GM23338 (cell line): Measurements from ENCODE around the gene PIP5K1C. TPM values are rescaled to one million over a fixed set of nuclear protein-coding genes. Genes with fewer than 3 reads are reported as not detected.

ENCODE experiments used
- ATAC-seq: fragments of 200-7000 bp; cut with Tn5 transposase; 3 replicates; pipeline ENCODE4 v1.9.1; 2020
- DNase-seq: peaks from one replicate; pipeline ENCODE4 v3.0.0-alpha.2; 2015; ENCODE audit warnings: low spot score
- H2AFZ ChIP-seq: fragments of 200-600 bp; sonication (generic); 2 replicates; pipeline ENCODE4 v1.8.0; 2016; ENCODE audit warnings: antibody characterized with exemption, mild to moderate bottlenecking, moderate library complexity
- H3F3A ChIP-seq: fragments of 200-600 bp; sonication (generic); replicated peaks from 2 replicates; pipeline ENCODE4 v1.8.0; 2017; ENCODE audit warnings: antibody characterized with exemption, mixed run types, low read depth
- H3K27ac ChIP-seq: fragments of 200-600 bp; sonication (generic); 2 replicates; pipeline ENCODE4 v1.6.1; 2016; ENCODE audit warnings: low read depth
- H3K27me3 ChIP-seq: fragments of 200-600 bp; sonication (generic); 2 replicates; pipeline ENCODE4 v1.8.0; 2016; ENCODE audit warnings: mild to moderate bottlenecking, mixed run types, moderate library complexity; ENCODE audit not compliant: insufficient read depth
- H3K36me3 ChIP-seq: fragments of 200-600 bp; sonication (generic); 2 replicates; pipeline ENCODE4 v1.8.0; 2016; ENCODE audit warnings: mild to moderate bottlenecking; ENCODE audit not compliant: insufficient read depth
- H3K4me1 ChIP-seq: fragments of 200-600 bp; sonication (generic); 2 replicates; pipeline ENCODE4 v1.8.0; 2016; ENCODE audit warnings: mild to moderate bottlenecking, moderate library complexity; ENCODE audit not compliant: insufficient read depth
- H3K4me2 ChIP-seq: fragments of 200-600 bp; sonication (generic); 2 replicates; pipeline ENCODE4 v1.7.1; 2017; ENCODE audit warnings: mixed run types
- H3K4me3 ChIP-seq: fragments of 200-600 bp; sonication (generic); 2 replicates; pipeline ENCODE4 v1.6.1; 2016; ENCODE audit warnings: mixed run types
- H3K79me2 ChIP-seq: fragments of 200-600 bp; sonication (generic); replicated peaks from 2 replicates; pipeline ENCODE4 v1.8.0; 2017; ENCODE audit warnings: mild to moderate bottlenecking; ENCODE audit not compliant: insufficient read depth
- H3K9me2 ChIP-seq: fragments of 200-600 bp; sonication (generic); 2 replicates; pipeline ENCODE4 v1.8.0; 2017; ENCODE audit not compliant: insufficient read depth
- H4K20me1 ChIP-seq: fragments of 200-600 bp; sonication (generic); replicated peaks from 2 replicates; pipeline ENCODE4 v1.8.0; 2017; ENCODE audit warnings: mild to moderate bottlenecking; ENCODE audit not compliant: insufficient read depth
- H3K27ac Mint-ChIP-seq: 2 replicates; pipeline ENCODE4 v1.8.0; 2020; ENCODE audit warnings: inconsistent platforms, mild to moderate bottlenecking, moderate library complexity, mixed read lengths
- H3K27me3 Mint-ChIP-seq: 3 replicates; pipeline ENCODE4 v1.8.0; 2022; ENCODE audit warnings: low read depth, mild to moderate bottlenecking, moderate library complexity, mixed read lengths, inconsistent platforms; ENCODE audit not compliant: insufficient read depth, poor library complexity
- H3K36me3 Mint-ChIP-seq: 3 replicates; pipeline ENCODE4 v1.8.0; 2021; ENCODE audit warnings: low read depth, mild to moderate bottlenecking, inconsistent platforms, moderate library complexity, mixed read lengths
- H3K4me1 Mint-ChIP-seq: 3 replicates; pipeline ENCODE4 v1.8.0; 2020; ENCODE audit warnings: mild to moderate bottlenecking, inconsistent platforms, mixed read lengths
- H3K4me3 Mint-ChIP-seq: 3 replicates; pipeline ENCODE4 v1.8.0; 2021; ENCODE audit warnings: moderate library complexity, mild to moderate bottlenecking, inconsistent platforms, mixed read lengths
- H3K9me3 Mint-ChIP-seq: 3 replicates; pipeline ENCODE4 v1.8.0; 2020; ENCODE audit warnings: moderate library complexity, mild to moderate bottlenecking, inconsistent platforms, mixed read lengths
- CREB1 ChIP-seq: fragments of 250-450 bp; sonication (Bioruptor Pico); IDR thresholded peaks from 2 replicates; pipeline ENCODE4 v1.5.0; 2020; ENCODE audit warnings: low read depth, mild to moderate bottlenecking, moderate library complexity
- CTCF ChIP-seq, 2 experiments: fragments of 200-600 bp in 1 of 2; sonication (generic) in 1 of 2; conservative IDR thresholded peaks; 2 replicates each; pipeline versions ENCODE4 v1.5.1 to v1.6.1; 2016 to 2017; ENCODE audit warnings: antibody characterized with exemption in 2 of 2, low read depth in 2 of 2, mild to moderate bottlenecking in 2 of 2, moderate library complexity in 1 of 2
- ETS1 ChIP-seq: IDR thresholded peaks from 2 replicates; pipeline ENCODE4 v1.6.1; 2016; ENCODE audit warnings: antibody characterized with exemption
- POLR2AphosphoS5 ChIP-seq: IDR thresholded peaks from 2 replicates; pipeline ENCODE4 v1.6.1; 2016; ENCODE audit warnings: antibody characterized with exemption, low read depth
- STAT1 ChIP-seq: IDR thresholded peaks from one replicate; pipeline ENCODE4 v1.6.1; 2016; ENCODE audit warnings: antibody characterized with exemption; ENCODE audit not compliant: unreplicated experiment
- ZNF462 ChIP-seq: fragments of 250-450 bp; sonication (Bioruptor Pico); IDR thresholded peaks from 2 replicates; pipeline ENCODE4 v1.5.0; 2020; ENCODE audit warnings: mild to moderate bottlenecking, moderate library complexity
- polyA plus RNA-seq: library from polyadenylated mRNA; unstranded; fragments of >200 nt; fragmentation: Nextera tagmentation; extraction: Ambion mirVana; gene quantifications from 2 replicates; pipeline ENCODE4 v1.2.1, GENCODE V29; 2016
- total RNA-seq: library from RNA; depleted of rRNA; stranded (reverse); fragments of >200 nt; shearing (Covaris generic); gene quantifications from 2 replicates; pipeline ENCODE4 v1.2.3, GENCODE V29; 2014

PIP5K1C gene
- total and polyA plus RNA-seq, 2 experiments from 2014 or later: 11.8 to 46.7 TPM

GRCh38 chr19:3656073-3656746 is 44.1 kb downstream of the PIP5K1C start (continued):
- no peak for TF ChIP-seq ZNF462
- TF ChIP-seq STAT1: no peak
- no peak for TF ChIP-seq CTCF (conservative IDR thresholded peaks at IDR 0.05; ENCODE audit: low read depth in 2 of 2)

- peaks cover 14% of the 10 kb centered on the region for H3K36me3 Mint-ChIP-seq
- DNase-seq (no peak), ATAC-seq (no peak)
- H3F3A ChIP-seq: no peaks in the 10 kb centered on the region
- no peak overlapping the region for H3K27ac Mint-ChIP-seq
- H3K4me3 ChIP-seq: no peak overlapping the region
- no peak overlapping the region for H3K27ac ChIP-seq
- H3K4me1 ChIP-seq: no peaks in the 10 kb centered on the region
- H2AFZ ChIP-seq: no peak overlapping the region
- H4K20me1 ChIP-seq: no peaks in the 10 kb centered on the region; the same call in 1 of the 2 replicates
- H3K27me3 Mint-ChIP-seq: peaks cover 1% of the 10 kb centered on the region
- H3K27me3 ChIP-seq: no peaks in the 10 kb centered on the region
- H3K4me2 ChIP-seq: no peak overlapping the region
- no peaks in the 10 kb centered on the region for H3K9me3 Mint-ChIP-seq
- H3K36me3 ChIP-seq: no peaks in the 10 kb centered on the region
- H3K4me3 Mint-ChIP-seq: no peak overlapping the region
- TF ChIP-seq STAT1 (no peak), POLR2AphosphoS5 (no peak), ETS1 (no peak), CREB1 (CRISPR knock-in tag) (no peak)
- no peaks in the 10 kb centered on the region for H3K79me2 ChIP-seq
- H3K9me2 ChIP-seq: no peaks in the 10 kb centered on the region
- no peaks in the 10 kb centered on the region for H3K4me1 Mint-ChIP-seq
Observed at GRCh38 chr19:3655402-3656072, 44.7 kb downstream of the PIP5K1C start.
